GM18867 (cell line): Measurements from ENCODE around the gene NFIC.
"Not testable (repeated sequence)": the region's sequence is repeated elsewhere in the genome, so short reads cannot be mapped to it uniquely, and the experiment has no call there.

Experiments
- ATAC-seq: cut with Tn5 transposase; IDR thresholded peaks from one replicate; pipeline ENCODE4 v1.9.1; 2021; ENCODE audit warnings: mild to moderate bottlenecking, moderate library complexity; ENCODE audit not compliant: unreplicated experiment

The NFIC gene

GRCh38 chr19:3365836-3366752, at the start of gene NFIC:
Gene NFIC, plus strand, starts transcription at chr19:3366583. Its CDS starts 54 bp downstream, at chr19:3366637.
- ATAC-seq, result no peak

- no peak for ATAC-seq
Observed at GRCh38 chr19:3316659-3317207, 49.6 kb upstream of the NFIC start.

GRCh38 chr19:3319643-3320353, 46.6 kb upstream of the NFIC start:
- ATAC-seq, result no peak

GRCh38 chr19:3320354-3320670, 46.1 kb upstream of the NFIC start:
- ATAC-seq, result no peak

- no peak for ATAC-seq
Observed at GRCh38 chr19:3320853-3321252, 45.5 kb upstream of the NFIC start.

- ATAC-seq, result no peak
Observed at GRCh38 chr19:3321696-3322095, 44.7 kb upstream of the NFIC start.

- ATAC-seq, result no peak
Observed at GRCh38 chr19:3322199-3322978, 44.0 kb upstream of the NFIC start.

- ATAC-seq, result no peak
Observed at GRCh38 chr19:3323026-3323425, 43.4 kb upstream of the NFIC start.

- no peak for ATAC-seq
Observed at GRCh38 chr19:3323658-3324057, 42.7 kb upstream of the NFIC start.

GRCh38 chr19:3324405-3324856, 42.0 kb upstream of the NFIC start:
- no peak for ATAC-seq

- ATAC-seq, result no peak
Observed at GRCh38 chr19:3325451-3325850, 40.9 kb upstream of the NFIC start.

GRCh38 chr19:3328743-3329142, 37.6 kb upstream of the NFIC start:
- ATAC-seq, result no peak

- ATAC-seq, result no peak
Observed at GRCh38 chr19:3330047-3330446, 36.3 kb upstream of the NFIC start.

- ATAC-seq, result not testable (repeated sequence)
Observed at GRCh38 chr19:3332232-3332631, 34.2 kb upstream of the NFIC start.

- no peak for ATAC-seq
Observed at GRCh38 chr19:3333020-3333583, 33.3 kb upstream of the NFIC start.

GRCh38 chr19:3333662-3334061, 32.7 kb upstream of the NFIC start:
- no peak for ATAC-seq

- not testable (repeated sequence) for ATAC-seq
Observed at GRCh38 chr19:3334749-3335430, 31.5 kb upstream of the NFIC start.

- no peak for ATAC-seq
Observed at GRCh38 chr19:3335431-3336350, 30.7 kb upstream of the NFIC start.

- no peak for ATAC-seq
Observed at GRCh38 chr19:3336351-3336679, 30.1 kb upstream of the NFIC start.
